Erythroblast (primary cell): Measurements from ENCODE around the gene ARF4.

Experiments
- GATA1 ChIP-seq: IDR thresholded peaks from 2 replicates; pipeline ENCODE4 v1.6.1; 2011; ENCODE audit warnings: low read depth, mild to moderate bottlenecking, control low read depth, low read length, moderate library complexity
- POLR2A ChIP-seq: IDR thresholded peaks from 2 replicates; pipeline ENCODE4 v1.6.1; 2011; ENCODE audit warnings: mild to moderate bottlenecking, low read length

DNA sequence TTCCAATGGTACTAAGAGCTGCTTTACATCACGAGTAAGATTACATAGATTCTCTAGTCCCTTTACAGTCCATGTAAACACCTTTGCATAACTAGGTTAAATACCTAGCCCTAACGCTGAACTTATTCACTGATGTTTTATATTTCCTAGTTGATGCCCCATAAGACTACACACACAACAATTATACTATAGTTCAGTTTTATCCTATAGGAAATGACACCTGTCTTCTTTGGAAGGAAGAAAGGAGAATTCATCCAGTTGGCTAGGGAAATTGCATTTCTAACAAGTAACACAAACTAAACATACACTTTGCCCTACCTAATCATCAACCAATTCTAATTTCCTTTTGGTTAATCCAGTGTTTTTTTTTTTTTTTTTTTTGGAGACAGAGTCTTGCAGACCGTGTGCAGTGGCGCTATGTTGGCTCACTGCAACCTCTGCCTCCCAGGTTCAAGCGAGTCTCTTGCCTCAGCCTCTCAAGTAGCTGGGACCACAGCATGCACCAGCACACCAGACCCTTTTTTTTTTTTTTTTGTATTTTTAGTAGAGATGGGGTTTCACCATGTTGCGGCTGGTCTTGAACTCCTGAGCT lies 27.2 kb downstream of the ARF4 start:
- TF ChIP-seq POLR2A (no peak), GATA1 (no peak)
